HCT116 (cell line): ENCODE results near the gene RELL1. TPM values are rescaled to one million over a fixed set of nuclear protein-coding genes. Genes with fewer than 3 reads are reported as not detected.

Source experiments
- ATAC-seq: fragments of 200-7000 bp; cut with Tn5 transposase; 2 replicates; pipeline ENCODE4 v1.9.1; 2020; ENCODE audit warnings: mild to moderate bottlenecking, moderate library complexity
- BruUV-seq: library from RNA; stranded (reverse); fragments of 400-500 nt; replicated peaks from 2 replicates; lab custom pipeline; 2021; lab: Mats Ljungman, UMichigan
- CTCF ChIA-PET: fragments of 300-600 bp; sonication (Branson Sonifier 250); formaldehyde crosslinking; loops from one replicate; lab custom pipeline; 2021; ENCODE audit warnings: antibody characterized with exemption; lab: Charles Lee
- POLR2A ChIA-PET: fragments of 300-600, 350-600 bp; sonication (Branson Sonifier 250); formaldehyde crosslinking; loops from one replicate; lab custom pipeline; 2021; ENCODE audit warnings: antibody characterized with exemption; lab: Charles Lee
- RAD21 ChIA-PET, 2 experiments: fragments of 300-600 bp; sonication (Branson Sonifier 250); formaldehyde crosslinking; loops; one replicate each; lab custom pipeline; 2023; ENCODE audit warnings: low total read pairs in 2 of 2; ENCODE audit not compliant: uncharacterized antibody in 2 of 2, unreplicated experiment in 2 of 2, low non-redundant PET in 1 of 2; lab: Charles Lee
- DNase-seq: peaks from one replicate; pipeline ENCODE4 v3.0.0-alpha.2; 2010; ENCODE audit warnings: low read depth, low spot score
- H2AFZ ChIP-seq: fragments of 200-600 bp; shearing (Covaris generic), sonication (generic); 2 replicates; pipeline ENCODE4 v1.6.1; 2017; ENCODE audit warnings: low read depth, mixed run types, mixed read lengths, antibody characterized with exemption, low read length; ENCODE audit not compliant: poor library complexity, severe bottlenecking
- H3K27ac ChIP-seq: 2 replicates; pipeline ENCODE4 v1.5.1; 2012; ENCODE audit warnings: low read depth, low read length
- H3K27me3 ChIP-seq: fragments of 200-600 bp; sonication (generic); 2 replicates; pipeline ENCODE4 v1.6.1; 2016; ENCODE audit warnings: mixed run types, low read length, mixed read lengths; ENCODE audit not compliant: insufficient read depth
- H3K36me3 ChIP-seq, 2 experiments: fragments of 200-500 bp in 1 of 2; fragments of 200-600 bp in 1 of 2; sonication (Bioruptor generic) in 1 of 2; sonication (generic) in 1 of 2; 2 replicates each; pipeline versions ENCODE4 v1.5.1 to v1.6.1; 2014 to 2016; ENCODE audit warnings: low read length in 2 of 2, inconsistent platforms in 1 of 2, mixed read lengths in 1 of 2, mixed run types in 1 of 2; ENCODE audit not compliant: insufficient read depth in 2 of 2, control insufficient read depth in 1 of 2
- H3K4me1 ChIP-seq, 2 experiments: fragments of 200-600 bp in 1 of 2; sonication (generic) in 1 of 2; 2 replicates each; pipeline versions ENCODE4 v1.5.1 to v1.6.1; 2012 to 2017; ENCODE audit warnings: low read length in 2 of 2, inconsistent platforms in 1 of 2, mild to moderate bottlenecking in 1 of 2, mixed read lengths in 1 of 2, mixed run types in 1 of 2, moderate library complexity in 1 of 2; ENCODE audit not compliant: insufficient read depth in 2 of 2, control insufficient read depth in 1 of 2
- H3K4me2 ChIP-seq: fragments of 200-600 bp; sonication (generic); 2 replicates; pipeline ENCODE4 v1.6.1; 2017; ENCODE audit warnings: mixed run types, low read length, mixed read lengths
- H3K4me3 ChIP-seq, 2 experiments: fragments of 200-600 bp in 1 of 2; sonication (generic) in 1 of 2; replicated peaks in 1 of 2; 2 replicates each; pipeline ENCODE4 v1.5.1; 2011 to 2016; ENCODE audit warnings: low read length in 2 of 2, control low read depth in 1 of 2, low read depth in 1 of 2, mild to moderate bottlenecking in 1 of 2, mixed read lengths in 1 of 2, mixed run types in 1 of 2
- H3K79me2 ChIP-seq: fragments of 200-600 bp; sonication (generic); 2 replicates; pipeline ENCODE4 v1.6.1; 2017; ENCODE audit warnings: mild to moderate bottlenecking, mixed run types, low read length, moderate library complexity, mixed read lengths; ENCODE audit not compliant: insufficient read depth
- H3K9ac ChIP-seq: fragments of 200-600 bp; sonication (generic); 2 replicates; pipeline ENCODE4 v1.6.1; 2016; ENCODE audit warnings: low read length, mixed read lengths
- H3K9me2 ChIP-seq: fragments of 200-600 bp; sonication (generic), shearing (Covaris generic); 2 replicates; pipeline ENCODE4 v1.6.1; 2017; ENCODE audit warnings: mixed run types, mild to moderate bottlenecking, moderate library complexity; ENCODE audit not compliant: insufficient read depth
- H3K9me3 ChIP-seq, 2 experiments: fragments of 200-500 bp in 1 of 2; fragments of 200-600 bp in 1 of 2; sonication (Bioruptor generic) in 1 of 2; sonication (generic) in 1 of 2; 2 replicates each; pipeline ENCODE4 v1.6.1; 2014 to 2017; ENCODE audit warnings: low read length in 2 of 2, mixed read lengths in 2 of 2, inconsistent platforms in 1 of 2, low read depth in 1 of 2, mild to moderate bottlenecking in 1 of 2, mixed run types in 1 of 2, moderate library complexity in 1 of 2; ENCODE audit not compliant: control insufficient read depth in 1 of 2, insufficient read depth in 1 of 2
- H4K20me1 ChIP-seq: fragments of 200-600 bp; sonication (generic), shearing (Covaris generic); 2 replicates; pipeline ENCODE4 v1.6.1; 2017; ENCODE audit warnings: mixed run types, mild to moderate bottlenecking, moderate library complexity; ENCODE audit not compliant: insufficient read depth
- CEBPB ChIP-seq: IDR thresholded peaks from 2 replicates; pipeline ENCODE4 v1.6.1; 2012; ENCODE audit warnings: low read depth
- CTCF ChIP-seq, 3 experiments: fragments of 200-600 bp in 1 of 3; sonication (generic) in 1 of 3; IDR thresholded peaks in 2 of 3; conservative IDR thresholded peaks in 1 of 3; 2 replicates each; pipeline ENCODE4 v1.5.1; 2012 to 2017; ENCODE audit warnings: low read depth in 2 of 3, low read length in 2 of 3, antibody characterized with exemption in 1 of 3, borderline replicate concordance in 1 of 3, control low read depth in 1 of 3, mild to moderate bottlenecking in 1 of 3, mixed read lengths in 1 of 3, mixed run types in 1 of 3, moderate library complexity in 1 of 3; ENCODE audit not compliant: insufficient read depth in 1 of 3
- EZH2 ChIP-seq: fragments of 200-600 bp; sonication (generic); IDR thresholded peaks from 2 replicates; pipeline ENCODE4 v1.6.1; 2017; ENCODE audit warnings: antibody characterized with exemption, mixed run types
- POLR2A ChIP-seq: IDR thresholded peaks from 2 replicates; pipeline ENCODE4 v1.7.0; 2011; ENCODE audit warnings: borderline replicate concordance; ENCODE audit not compliant: insufficient read depth, insufficient read length; ENCODE audit errors: extremely low read depth
- POLR2AphosphoS5 ChIP-seq: IDR thresholded peaks from 2 replicates; pipeline ENCODE4 v1.6.1; 2011; ENCODE audit warnings: mild to moderate bottlenecking, low read depth, low read length, moderate library complexity
- RAD21 ChIP-seq: IDR thresholded peaks from 2 replicates; pipeline ENCODE4 v1.6.1; 2012; ENCODE audit warnings: low read depth, mild to moderate bottlenecking
- REST ChIP-seq: IDR thresholded peaks from 2 replicates; pipeline ENCODE4 v1.6.1; 2012; ENCODE audit warnings: low read depth
- SIN3A ChIP-seq: IDR thresholded peaks from 2 replicates; pipeline ENCODE4 v1.6.1; 2012; ENCODE audit warnings: low read depth
- SP1 ChIP-seq: IDR thresholded peaks from 2 replicates; pipeline ENCODE4 v1.6.1; 2012; ENCODE audit warnings: low read depth
- YY1 ChIP-seq: IDR thresholded peaks from 2 replicates; pipeline ENCODE4 v1.6.1; 2011; ENCODE audit warnings: low read length, low read depth, moderate library complexity, mild to moderate bottlenecking; ENCODE audit not compliant: insufficient replicate concordance; ENCODE audit errors: extremely low read depth
- ZBTB33 ChIP-seq: IDR thresholded peaks from 2 replicates; pipeline ENCODE4 v1.6.1; 2011; ENCODE audit warnings: mild to moderate bottlenecking, low read length, moderate library complexity; ENCODE audit not compliant: insufficient replicate concordance; ENCODE audit errors: extremely low read depth
- ZFX ChIP-seq: fragments of 450-650 bp; IDR thresholded peaks from 2 replicates; pipeline ENCODE4 v1.6.1; 2017
- intact Hi-C: fragments of 100-400 bp; cut with micrococcal nuclease; formaldehyde crosslinking; loops from 2 replicates; pipeline ENCODE4 v1.10.0; 2022
- total RNA-seq: library from RNA; stranded (reverse); gene quantifications from one replicate; pipeline ENCODE4 v1.2.1, GENCODE V29; 2021; ENCODE audit not compliant: unreplicated experiment

The RELL1 gene
- total RNA-seq, 1 experiment from 2014 or later: 30.2 TPM

- ChIA-PET RAD21 (no interaction called here), POLR2A (no interaction called here), CTCF (no interaction called here)
- Histone ChIP-seq H3K27ac (no peak overlapping the region), H3K4me1 (peaks cover 0 to 24% of the 10 kb centered on the region in 2 experiments; a peak in 3 of 4 replicates), H3K4me2 (no peak overlapping the region), H3K27me3 (no peaks in the 10 kb centered on the region), H3K9ac (no peak overlapping the region), H3K9me2 (no peaks in the 10 kb centered on the region), H2AFZ (no peak overlapping the region), H4K20me1 (no peaks in the 10 kb centered on the region), H3K36me3 (no peaks in the 10 kb centered on the region), H3K9me3 (no peaks in the 10 kb centered on the region), H3K79me2 (peaks cover 33% of the 10 kb centered on the region), H3K4me3 (no peak overlapping the region)
- ATAC-seq: no peak
- TF ChIP-seq CEBPB (no peak), YY1 (no peak), SIN3A (no peak), POLR2AphosphoS5 (no peak), EZH2 (no peak), POLR2A (no peak)
- intact Hi-C loops: loop anchor here (2.0 kb wide), 1 partner anchor 17 kb away; no protein-coding TSS in a partner anchor
- BruUV-seq: no TSS peak
- no peak for DNase-seq
Observed at GRCh38 chr4:37684154-37684553, 2.0 kb downstream of the RELL1 start.

- Histone ChIP-seq H4K20me1 (no peaks in the 10 kb centered on the region), H3K79me2 (peaks cover 46% of the 10 kb centered on the region), H3K27ac (no peak overlapping the region), H3K4me1 (peaks cover 0 to 24% of the 10 kb centered on the region in 2 experiments; a peak in 3 of 4 replicates), H3K9me3 (no peaks in the 10 kb centered on the region), H3K9ac (no peak overlapping the region), H3K9me2 (no peaks in the 10 kb centered on the region), H3K36me3 (no peaks in the 10 kb centered on the region), H2AFZ (no peak overlapping the region), H3K4me3 (no peak overlapping the region), H3K27me3 (no peaks in the 10 kb centered on the region), H3K4me2 (0 out of 2 replicates have a peak overlapping the region, but pooled peaks have one; percentile 2)
- intact Hi-C loops: no loop called here
- no peak for TF ChIP-seq REST
- TF ChIP-seq CTCF (IDR thresholded peaks at IDR 0.05 in 2 of 3, conservative IDR thresholded peaks at IDR 0.05 in 1 of 3; ENCODE audit: borderline replicate concordance in 1 of 3, insufficient read depth in 1 of 3, low read depth in 2 of 3, low read length in 2 of 3): 0 out of 6 replicates have a peak, but pooled peaks of 1 of the 3 experiments have one; percentile 24
- no peak for TF ChIP-seq ZFX
- TF ChIP-seq RAD21: peak; percentile 55
- TF ChIP-seq SP1: no peak
- TF ChIP-seq ZBTB33: no peak
- ATAC-seq (no peak), DNase-seq (no peak)
- ChIA-PET RAD21 (no interaction called here), CTCF (no interaction called here), POLR2A (interaction anchor here (1.2 kb wide), 1 partner anchor 17 kb away, joined by 3 read pairs; no protein-coding TSS in a partner anchor)
- BruUV-seq: no TSS peak
Observed at GRCh38 chr4:37682701-37683401, 3.3 kb downstream of the RELL1 start.
